HuH-7 (cell line): Measurements from ENCODE around the gene DCLK3.

Source experiments
- DNase-seq: peaks from one replicate; pipeline ENCODE4 v3.0.0; 2011; ENCODE audit warnings: low spot score

DCLK3 gene

GRCh38 chr3:36764704-36765038, 318 bp upstream of the DCLK3 start:
- no peak for DNase-seq

GRCh38 chr3:36762918-36763849, 1.2 kb downstream of the DCLK3 start:
- DNase-seq, result no peak

GRCh38 chr3:36761779-36762178, 2.6 kb downstream of the DCLK3 start:
- no peak for DNase-seq

- DNase-seq, result no peak
Measured at GRCh38 chr3:36756269-36756668, 8.1 kb downstream of the DCLK3 start.

- no peak for DNase-seq
Measured at GRCh38 chr3:36751326-36751725, 13.0 kb downstream of the DCLK3 start.

GRCh38 chr3:36750737-36751136, 13.6 kb downstream of the DCLK3 start:
- no peak for DNase-seq

GRCh38 chr3:36744763-36745162, 19.6 kb downstream of the DCLK3 start:
- DNase-seq, result no peak

- DNase-seq, result no peak
Measured at GRCh38 chr3:36743826-36744225, 20.5 kb downstream of the DCLK3 start.

- no peak for DNase-seq
Measured at GRCh38 chr3:36741285-36741684, 23.1 kb downstream of the DCLK3 start.

GRCh38 chr3:36740787-36741186, 23.6 kb downstream of the DCLK3 start:
- no peak for DNase-seq

GRCh38 chr3:36738702-36739101, 25.7 kb downstream of the DCLK3 start:
- DNase-seq, result no peak

- no peak for DNase-seq
Measured at GRCh38 chr3:36736301-36736700, 28.1 kb downstream of the DCLK3 start.

- no peak for DNase-seq
Measured at GRCh38 chr3:36734742-36735141, 29.6 kb downstream of the DCLK3 start.

GRCh38 chr3:36733723-36734122, 30.6 kb downstream of the DCLK3 start:
- no peak for DNase-seq

GRCh38 chr3:36733162-36733696, 31.1 kb downstream of the DCLK3 start:
- no peak for DNase-seq

GRCh38 chr3:36730966-36731365, 33.4 kb downstream of the DCLK3 start:
- DNase-seq, result peak; percentile 37

- DNase-seq, result no peak
Measured at GRCh38 chr3:36729204-36730056, 34.9 kb downstream of the DCLK3 start.

GRCh38 chr3:36714343-36715086, 49.8 kb downstream of the DCLK3 start:
- no peak for DNase-seq

GRCh38 chr3:36713904-36714303, 50.4 kb downstream of the DCLK3 start:
- DNase-seq, result no peak

GRCh38 chr3:36710606-36711005, 53.7 kb downstream of the DCLK3 start:
- DNase-seq, result no peak

- DNase-seq, result no peak
Measured at GRCh38 chr3:36709826-36710365, 54.5 kb downstream of the DCLK3 start.

GRCh38 chr3:36709281-36709680, 55.1 kb downstream of the DCLK3 start:
- no peak for DNase-seq
